DMS153 (cell line): ENCODE data around the gene MEF2C.

Experiments
- DNase-seq: peaks from one replicate; lab custom pipeline; 2025; lab: John Stamatoyannopoulos, UW

The MEF2C gene

GRCh38 chr5:88688156-88688983 lies 194.6 kb downstream of the MEF2C start:
- DNase-seq: no peak

- no peak for DNase-seq
These were observed 195.5 kb downstream of the MEF2C start for GRCh38 chr5:88687373-88687911.

GRCh38 chr5:88686726-88687125 lies 196.3 kb downstream of the MEF2C start:
- DNase-seq: no peak

GRCh38 chr5:88685591-88686541 lies 197.1 kb downstream of the MEF2C start:
- DNase-seq: no peak

- DNase-seq: peak; percentile 34
These were observed 199.4 kb downstream of the MEF2C start for GRCh38 chr5:88683506-88684135.

GRCh38 chr5:88682881-88683361 lies 200.1 kb downstream of the MEF2C start:
- no peak for DNase-seq

GRCh38 chr5:88682131-88682530 lies 200.9 kb downstream of the MEF2C start:
- DNase-seq: no peak

- DNase-seq: no peak
These were observed 201.7 kb downstream of the MEF2C start for GRCh38 chr5:88681211-88681803.

- no peak for DNase-seq
These were observed 202.5 kb downstream of the MEF2C start for GRCh38 chr5:88680253-88681132.

- no peak for DNase-seq
These were observed 203.3 kb downstream of the MEF2C start for GRCh38 chr5:88679638-88680037.

GRCh38 chr5:88678770-88679381 lies 204.1 kb downstream of the MEF2C start:
- no peak for DNase-seq

- DNase-seq: no peak
These were observed 204.8 kb downstream of the MEF2C start for GRCh38 chr5:88677943-88678769.

GRCh38 chr5:88677376-88677895 lies 205.5 kb downstream of the MEF2C start:
- DNase-seq: no peak

- DNase-seq: no peak
These were observed 206.2 kb downstream of the MEF2C start for GRCh38 chr5:88676637-88677375.

GRCh38 chr5:88675708-88676636 lies 207.0 kb downstream of the MEF2C start:
- peak; percentile 85 for DNase-seq

- DNase-seq: peak; percentile 13
These were observed 207.7 kb downstream of the MEF2C start for GRCh38 chr5:88675168-88675707.
